ENCODE data around the gene KIF16B. TPM values are rescaled to one million over a fixed set of nuclear protein-coding genes. Genes with fewer than 3 reads are reported as not detected.

Gene KIF16B
- total and polyA plus RNA-seq, 4 donors: 5.1 to 19.7 (median 8.4) TPM

DNA sequence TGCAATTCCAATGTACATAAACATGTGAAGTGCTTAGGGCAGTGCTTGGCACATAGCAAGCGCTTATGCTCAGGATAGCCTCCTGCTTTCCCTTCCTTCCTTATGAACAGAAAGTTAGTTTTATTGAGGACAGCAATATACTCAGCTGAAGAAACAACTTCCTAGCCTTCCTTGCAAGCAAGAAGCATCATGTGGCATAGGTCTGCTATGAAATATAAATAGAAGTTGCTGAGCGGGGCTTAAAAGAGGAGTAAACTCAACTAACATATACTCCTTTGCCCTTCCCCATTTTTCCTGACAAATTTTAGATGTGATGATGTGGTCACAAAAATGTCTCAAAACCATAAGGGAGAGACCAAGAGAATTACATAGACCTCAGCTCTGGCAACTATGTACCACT, 98.9 kb downstream of the KIF16B start:
- no peak for TF ChIP-seq RAD21 (IDR thresholded peaks at IDR 0.05)
- TF ChIP-seq NR2F2 (IDR thresholded peaks at IDR 0.05): no peak
- H3K27me3 ChIP-seq (ENCODE audit: control insufficient read depth in 4 of 4, insufficient read depth in 4 of 4, low read length in 3 of 4): no peaks in the 10 kb centered on the region
- H3K4me1 ChIP-seq (ENCODE audit: control insufficient read depth in 4 of 4, insufficient read depth in 4 of 4, low read length in 3 of 4): peaks cover 0 to 2% (median 0%) of the 10 kb centered on the region in 4 donors
- H3K9me3 ChIP-seq (ENCODE audit: control insufficient read depth in 4 of 4, low read length in 3 of 4): no peaks in the 10 kb centered on the region
- no peak overlapping the region for H3K9ac ChIP-seq (ENCODE audit: low read depth in 1 of 2, low read length in 2 of 2)
- no peak overlapping the region for H3K4me3 ChIP-seq (ENCODE audit: low read depth in 1 of 3, low read length in 3 of 3)
- H3K36me3 ChIP-seq (ENCODE audit: control insufficient read depth in 4 of 4, insufficient read depth in 3 of 4, low read depth in 1 of 4, low read length in 3 of 4): no peaks in the 10 kb centered on the region
- WGBS: 92% methylated on average over 2 of the region's 2 CpGs
- H3K27ac ChIP-seq (ENCODE audit: low read depth in 1 of 2, low read length in 2 of 2): no peak overlapping the region
- DNase-seq (ENCODE audit: low spot score): no peak

DNA sequence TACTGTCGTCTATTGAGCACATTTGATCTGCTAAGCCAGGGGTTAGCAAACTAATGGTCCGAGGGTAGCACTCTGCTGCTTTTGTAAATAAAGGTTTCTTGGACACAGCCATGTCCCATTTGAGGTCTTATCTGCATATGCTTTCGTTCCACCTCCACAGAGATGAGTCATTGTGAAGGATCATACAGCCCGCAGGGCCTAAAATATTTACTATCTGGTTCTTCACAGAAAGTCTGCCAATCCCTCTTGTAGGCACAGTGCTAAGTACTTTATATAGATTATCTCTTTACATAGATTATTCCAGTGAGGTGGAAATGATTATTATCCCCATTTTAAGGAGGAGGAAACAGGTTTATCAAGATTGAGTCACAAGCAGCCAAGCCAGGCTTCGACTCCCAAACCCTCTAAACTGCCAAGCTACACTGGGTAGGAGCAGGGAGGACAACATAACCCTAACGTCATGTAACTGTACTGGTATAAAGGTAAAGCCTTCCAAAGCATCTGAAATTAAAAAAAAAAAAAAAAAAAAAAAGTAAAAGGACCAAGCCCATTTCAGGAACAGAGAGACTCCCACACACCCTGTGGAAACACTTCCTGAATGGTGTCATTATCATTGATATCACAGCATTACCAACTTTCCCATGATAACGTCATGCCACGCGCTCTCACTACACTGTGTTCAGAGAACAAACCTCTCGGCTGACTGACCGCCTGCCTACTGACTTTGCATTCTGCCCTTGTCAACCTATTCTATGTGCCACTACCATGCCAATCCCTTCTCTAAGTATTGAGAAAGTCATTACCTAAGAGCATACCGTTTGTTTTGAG, 101.0 kb downstream of the KIF16B start:
- no peak for DNase-seq (ENCODE audit: low spot score)
- TF ChIP-seq HNF4A (conservative IDR thresholded peaks at IDR 0.05): no peak
- TF ChIP-seq YY1 (IDR thresholded peaks at IDR 0.05): no peak
- no peak for TF ChIP-seq GABPA (IDR thresholded peaks at IDR 0.05 in 1 of 2, conservative IDR thresholded peaks at IDR 0.05 in 1 of 2)
- TF ChIP-seq EGR1 (IDR thresholded peaks at IDR 0.05; ENCODE audit: low read depth in 2 of 2): no peak
- no peak for TF ChIP-seq RXRA (IDR thresholded peaks at IDR 0.05)
- TF ChIP-seq JUND (IDR thresholded peaks at IDR 0.05): no peak
- TF ChIP-seq, protein P1, sequence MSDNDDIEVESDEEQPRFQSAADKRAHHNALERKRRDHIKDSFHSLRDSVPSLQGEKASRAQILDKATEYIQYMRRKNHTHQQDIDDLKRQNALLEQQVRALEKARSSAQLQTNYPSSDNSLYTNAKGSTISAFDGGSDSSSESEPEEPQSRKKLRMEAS (IDR thresholded peaks at IDR 0.05): no peak
- no peak for TF ChIP-seq FOXA2 (IDR thresholded peaks at IDR 0.05)
- no peak for TF ChIP-seq RAD21 (IDR thresholded peaks at IDR 0.05)
- no peak for TF ChIP-seq NR2F2 (IDR thresholded peaks at IDR 0.05)
- WGBS: 84% methylated on average over 12 of the region's 12 CpGs

DNA sequence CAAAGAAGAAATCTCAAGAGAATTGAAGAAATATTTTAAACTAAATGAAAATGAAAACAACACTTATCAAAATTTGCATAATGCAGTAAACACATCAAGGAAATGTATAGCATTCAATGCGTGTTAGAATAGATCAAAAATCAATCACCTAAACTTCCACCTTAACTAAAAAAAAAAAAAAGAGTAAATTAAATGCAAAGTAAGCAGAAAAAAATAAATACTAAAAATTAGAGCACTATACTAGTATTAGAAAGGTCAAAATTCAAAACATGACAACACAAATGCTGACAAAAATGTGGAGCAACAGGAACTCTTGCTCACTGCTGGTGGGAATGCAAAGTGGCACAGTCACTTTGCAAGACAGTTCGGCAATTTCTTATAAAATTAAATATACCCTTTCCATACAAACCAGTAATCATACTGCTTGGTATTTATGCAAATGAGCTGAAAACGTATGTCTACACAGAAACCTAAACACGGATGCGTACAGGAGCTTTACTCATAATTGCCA, 103.8 kb downstream of the KIF16B start:
- whole genome bisulfite sequencing: 95% methylated on average over 5 of the region's 5 CpGs
- H3K27me3 ChIP-seq (ENCODE audit: control insufficient read depth in 4 of 4, insufficient read depth in 4 of 4, low read length in 3 of 4): no peaks in the 10 kb centered on the region
- H3K9ac ChIP-seq (ENCODE audit: low read depth in 1 of 2, low read length in 2 of 2): no peak overlapping the region
- no peak for DNase-seq (ENCODE audit: low spot score)
- no peak for TF ChIP-seq TAF1 (conservative IDR thresholded peaks at IDR 0.05)
- TF ChIP-seq HNF4G (IDR thresholded peaks at IDR 0.05): no peak
- TF ChIP-seq NR2F2 (IDR thresholded peaks at IDR 0.05): no peak
- no peak for TF ChIP-seq EGR1 (IDR thresholded peaks at IDR 0.05; ENCODE audit: low read depth in 2 of 2)
- TF ChIP-seq SP1 (IDR thresholded peaks at IDR 0.05): no peak
- TF ChIP-seq, protein P2, sequence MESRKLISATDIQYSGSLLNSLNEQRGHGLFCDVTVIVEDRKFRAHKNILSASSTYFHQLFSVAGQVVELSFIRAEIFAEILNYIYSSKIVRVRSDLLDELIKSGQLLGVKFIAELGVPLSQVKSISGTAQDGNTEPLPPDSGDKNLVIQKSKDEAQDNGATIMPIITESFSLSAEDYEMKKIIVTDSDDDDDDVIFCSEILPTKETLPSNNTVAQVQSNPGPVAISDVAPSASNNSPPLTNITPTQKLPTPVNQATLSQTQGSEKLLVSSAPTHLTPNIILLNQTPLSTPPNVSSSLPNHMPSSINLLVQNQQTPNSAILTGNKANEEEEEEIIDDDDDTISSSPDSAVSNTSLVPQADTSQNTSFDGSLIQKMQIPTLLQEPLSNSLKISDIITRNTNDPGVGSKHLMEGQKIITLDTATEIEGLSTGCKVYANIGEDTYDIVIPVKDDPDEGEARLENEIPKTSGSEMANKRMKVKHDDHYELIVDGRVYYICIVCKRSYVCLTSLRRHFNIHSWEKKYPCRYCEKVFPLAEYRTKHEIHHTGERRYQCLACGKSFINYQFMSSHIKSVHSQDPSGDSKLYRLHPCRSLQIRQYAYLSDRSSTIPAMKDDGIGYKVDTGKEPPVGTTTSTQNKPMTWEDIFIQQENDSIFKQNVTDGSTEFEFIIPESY (IDR thresholded peaks at IDR 0.05): no peak
- TF ChIP-seq, protein P3, sequence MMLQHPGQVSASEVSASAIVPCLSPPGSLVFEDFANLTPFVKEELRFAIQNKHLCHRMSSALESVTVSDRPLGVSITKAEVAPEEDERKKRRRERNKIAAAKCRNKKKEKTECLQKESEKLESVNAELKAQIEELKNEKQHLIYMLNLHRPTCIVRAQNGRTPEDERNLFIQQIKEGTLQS (IDR thresholded peaks at IDR 0.05): no peak
- no peak for TF ChIP-seq HNF4A (conservative IDR thresholded peaks at IDR 0.05)
- no peak for TF ChIP-seq JUND (IDR thresholded peaks at IDR 0.05)
- no peak for TF ChIP-seq GABPA (IDR thresholded peaks at IDR 0.05 in 1 of 2, conservative IDR thresholded peaks at IDR 0.05 in 1 of 2)
- TF ChIP-seq YY1 (IDR thresholded peaks at IDR 0.05): no peak
- TF ChIP-seq FOXA1 (IDR thresholded peaks at IDR 0.05): no peak
- TF ChIP-seq, protein P1 (IDR thresholded peaks at IDR 0.05): no peak
- TF ChIP-seq RAD21 (IDR thresholded peaks at IDR 0.05): no peak
- TF ChIP-seq, protein P4, sequence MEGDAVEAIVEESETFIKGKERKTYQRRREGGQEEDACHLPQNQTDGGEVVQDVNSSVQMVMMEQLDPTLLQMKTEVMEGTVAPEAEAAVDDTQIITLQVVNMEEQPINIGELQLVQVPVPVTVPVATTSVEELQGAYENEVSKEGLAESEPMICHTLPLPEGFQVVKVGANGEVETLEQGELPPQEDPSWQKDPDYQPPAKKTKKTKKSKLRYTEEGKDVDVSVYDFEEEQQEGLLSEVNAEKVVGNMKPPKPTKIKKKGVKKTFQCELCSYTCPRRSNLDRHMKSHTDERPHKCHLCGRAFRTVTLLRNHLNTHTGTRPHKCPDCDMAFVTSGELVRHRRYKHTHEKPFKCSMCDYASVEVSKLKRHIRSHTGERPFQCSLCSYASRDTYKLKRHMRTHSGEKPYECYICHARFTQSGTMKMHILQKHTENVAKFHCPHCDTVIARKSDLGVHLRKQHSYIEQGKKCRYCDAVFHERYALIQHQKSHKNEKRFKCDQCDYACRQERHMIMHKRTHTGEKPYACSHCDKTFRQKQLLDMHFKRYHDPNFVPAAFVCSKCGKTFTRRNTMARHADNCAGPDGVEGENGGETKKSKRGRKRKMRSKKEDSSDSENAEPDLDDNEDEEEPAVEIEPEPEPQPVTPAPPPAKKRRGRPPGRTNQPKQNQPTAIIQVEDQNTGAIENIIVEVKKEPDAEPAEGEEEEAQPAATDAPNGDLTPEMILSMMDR (IDR thresholded peaks at IDR 0.05; ENCODE audit: low read depth, low read length, missing input control): no peak
- TF ChIP-seq, protein P5, sequence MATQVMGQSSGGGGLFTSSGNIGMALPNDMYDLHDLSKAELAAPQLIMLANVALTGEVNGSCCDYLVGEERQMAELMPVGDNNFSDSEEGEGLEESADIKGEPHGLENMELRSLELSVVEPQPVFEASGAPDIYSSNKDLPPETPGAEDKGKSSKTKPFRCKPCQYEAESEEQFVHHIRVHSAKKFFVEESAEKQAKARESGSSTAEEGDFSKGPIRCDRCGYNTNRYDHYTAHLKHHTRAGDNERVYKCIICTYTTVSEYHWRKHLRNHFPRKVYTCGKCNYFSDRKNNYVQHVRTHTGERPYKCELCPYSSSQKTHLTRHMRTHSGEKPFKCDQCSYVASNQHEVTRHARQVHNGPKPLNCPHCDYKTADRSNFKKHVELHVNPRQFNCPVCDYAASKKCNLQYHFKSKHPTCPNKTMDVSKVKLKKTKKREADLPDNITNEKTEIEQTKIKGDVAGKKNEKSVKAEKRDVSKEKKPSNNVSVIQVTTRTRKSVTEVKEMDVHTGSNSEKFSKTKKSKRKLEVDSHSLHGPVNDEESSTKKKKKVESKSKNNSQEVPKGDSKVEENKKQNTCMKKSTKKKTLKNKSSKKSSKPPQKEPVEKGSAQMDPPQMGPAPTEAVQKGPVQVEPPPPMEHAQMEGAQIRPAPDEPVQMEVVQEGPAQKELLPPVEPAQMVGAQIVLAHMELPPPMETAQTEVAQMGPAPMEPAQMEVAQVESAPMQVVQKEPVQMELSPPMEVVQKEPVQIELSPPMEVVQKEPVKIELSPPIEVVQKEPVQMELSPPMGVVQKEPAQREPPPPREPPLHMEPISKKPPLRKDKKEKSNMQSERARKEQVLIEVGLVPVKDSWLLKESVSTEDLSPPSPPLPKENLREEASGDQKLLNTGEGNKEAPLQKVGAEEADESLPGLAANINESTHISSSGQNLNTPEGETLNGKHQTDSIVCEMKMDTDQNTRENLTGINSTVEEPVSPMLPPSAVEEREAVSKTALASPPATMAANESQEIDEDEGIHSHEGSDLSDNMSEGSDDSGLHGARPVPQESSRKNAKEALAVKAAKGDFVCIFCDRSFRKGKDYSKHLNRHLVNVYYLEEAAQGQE (IDR thresholded peaks at IDR 0.05): no peak
- no peak for TF ChIP-seq FOXA2 (IDR thresholded peaks at IDR 0.05)
- no peak for TF ChIP-seq RXRA (IDR thresholded peaks at IDR 0.05)
- H3K27ac ChIP-seq (ENCODE audit: low read depth in 1 of 2, low read length in 2 of 2): no peak overlapping the region
- no peaks in the 10 kb centered on the region for H3K4me1 ChIP-seq (ENCODE audit: control insufficient read depth in 4 of 4, insufficient read depth in 4 of 4, low read length in 3 of 4)
- H3K4me3 ChIP-seq (ENCODE audit: low read depth in 1 of 3, low read length in 3 of 3): no peak overlapping the region
- H3K36me3 ChIP-seq (ENCODE audit: control insufficient read depth in 4 of 4, insufficient read depth in 3 of 4, low read depth in 1 of 4, low read length in 3 of 4): no peaks in the 10 kb centered on the region
- no peaks in the 10 kb centered on the region for H3K9me3 ChIP-seq (ENCODE audit: control insufficient read depth in 4 of 4, low read length in 3 of 4)

More for the DNA sequence above, 101.0 kb downstream of the KIF16B start:
- peaks cover 0 to 2% (median 0%) of the 10 kb centered on the region in 4 donors for H3K4me1 ChIP-seq (ENCODE audit: control insufficient read depth in 4 of 4, insufficient read depth in 4 of 4, low read length in 3 of 4)
- no peaks in the 10 kb centered on the region for H3K27me3 ChIP-seq (ENCODE audit: control insufficient read depth in 4 of 4, insufficient read depth in 4 of 4, low read length in 3 of 4)
- H3K4me3 ChIP-seq (ENCODE audit: low read depth in 1 of 3, low read length in 3 of 3): no peak overlapping the region
- no peaks in the 10 kb centered on the region for H3K36me3 ChIP-seq (ENCODE audit: control insufficient read depth in 4 of 4, insufficient read depth in 3 of 4, low read depth in 1 of 4, low read length in 3 of 4)
- H3K9ac ChIP-seq (ENCODE audit: low read depth in 1 of 2, low read length in 2 of 2): no peak overlapping the region
- no peak overlapping the region for H3K27ac ChIP-seq (ENCODE audit: low read depth in 1 of 2, low read length in 2 of 2)
- H3K9me3 ChIP-seq (ENCODE audit: control insufficient read depth in 4 of 4, low read length in 3 of 4): no peaks in the 10 kb centered on the region

All from liver (tissue), 9 donors.